ENCODE measurements around the gene KIAA1328.
"Not testable (repeated sequence)": the region's sequence is repeated elsewhere in the genome, so short reads cannot be mapped to it uniquely, and the experiment has no call there.

The KIAA1328 gene

DNA sequence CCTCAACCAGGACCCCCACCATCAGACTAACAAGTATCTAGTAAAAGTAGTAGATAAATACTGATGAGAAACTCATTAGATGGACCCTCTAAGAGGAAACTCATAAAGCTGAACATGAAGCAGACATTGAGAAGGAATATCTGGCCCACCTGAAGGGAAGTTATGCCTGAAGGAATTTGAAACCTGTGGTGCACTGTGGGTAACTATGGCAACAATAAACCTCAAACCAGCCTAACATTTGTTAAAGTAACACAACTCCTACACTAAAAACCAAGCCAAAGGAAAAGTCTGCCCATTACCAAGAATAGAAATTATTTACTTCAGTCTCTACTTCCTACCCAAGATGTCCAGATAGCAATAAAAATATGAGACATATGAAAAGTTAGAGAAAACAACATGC is 43.4 kb downstream of the KIAA1328 start:
- DNase-seq (ENCODE audit: low read depth): no peak
- no peak overlapping the region for H3K4me3 ChIP-seq (ENCODE audit: low read length)
- TF ChIP-seq, protein P1, sequence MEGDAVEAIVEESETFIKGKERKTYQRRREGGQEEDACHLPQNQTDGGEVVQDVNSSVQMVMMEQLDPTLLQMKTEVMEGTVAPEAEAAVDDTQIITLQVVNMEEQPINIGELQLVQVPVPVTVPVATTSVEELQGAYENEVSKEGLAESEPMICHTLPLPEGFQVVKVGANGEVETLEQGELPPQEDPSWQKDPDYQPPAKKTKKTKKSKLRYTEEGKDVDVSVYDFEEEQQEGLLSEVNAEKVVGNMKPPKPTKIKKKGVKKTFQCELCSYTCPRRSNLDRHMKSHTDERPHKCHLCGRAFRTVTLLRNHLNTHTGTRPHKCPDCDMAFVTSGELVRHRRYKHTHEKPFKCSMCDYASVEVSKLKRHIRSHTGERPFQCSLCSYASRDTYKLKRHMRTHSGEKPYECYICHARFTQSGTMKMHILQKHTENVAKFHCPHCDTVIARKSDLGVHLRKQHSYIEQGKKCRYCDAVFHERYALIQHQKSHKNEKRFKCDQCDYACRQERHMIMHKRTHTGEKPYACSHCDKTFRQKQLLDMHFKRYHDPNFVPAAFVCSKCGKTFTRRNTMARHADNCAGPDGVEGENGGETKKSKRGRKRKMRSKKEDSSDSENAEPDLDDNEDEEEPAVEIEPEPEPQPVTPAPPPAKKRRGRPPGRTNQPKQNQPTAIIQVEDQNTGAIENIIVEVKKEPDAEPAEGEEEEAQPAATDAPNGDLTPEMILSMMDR (conservative IDR thresholded peaks at IDR 0.05; ENCODE audit: low read length): no peak

DNA sequence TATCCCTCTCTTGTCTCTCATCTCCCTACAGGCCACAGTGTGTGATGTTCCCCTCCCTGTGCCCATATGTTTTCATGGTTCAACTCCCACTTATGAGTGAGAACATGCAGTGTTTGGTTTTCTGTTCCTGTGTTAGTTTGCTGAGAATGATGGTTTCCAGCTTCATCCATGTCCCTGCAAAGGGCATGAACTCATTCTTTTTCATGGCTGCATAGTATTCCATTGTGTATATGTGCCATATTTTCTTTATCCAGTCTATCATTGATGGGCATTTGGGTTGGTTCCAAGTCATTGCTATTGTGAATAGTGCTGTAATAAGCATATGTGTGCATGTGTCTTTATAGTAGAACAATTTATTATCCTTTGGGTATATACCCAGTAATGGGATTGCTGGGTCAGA is 44.9 kb downstream of the KIAA1328 start:
- not testable (repeated sequence) for H3K4me3 ChIP-seq (ENCODE audit: low read length); DNase-seq (ENCODE audit: low read depth)

DNA sequence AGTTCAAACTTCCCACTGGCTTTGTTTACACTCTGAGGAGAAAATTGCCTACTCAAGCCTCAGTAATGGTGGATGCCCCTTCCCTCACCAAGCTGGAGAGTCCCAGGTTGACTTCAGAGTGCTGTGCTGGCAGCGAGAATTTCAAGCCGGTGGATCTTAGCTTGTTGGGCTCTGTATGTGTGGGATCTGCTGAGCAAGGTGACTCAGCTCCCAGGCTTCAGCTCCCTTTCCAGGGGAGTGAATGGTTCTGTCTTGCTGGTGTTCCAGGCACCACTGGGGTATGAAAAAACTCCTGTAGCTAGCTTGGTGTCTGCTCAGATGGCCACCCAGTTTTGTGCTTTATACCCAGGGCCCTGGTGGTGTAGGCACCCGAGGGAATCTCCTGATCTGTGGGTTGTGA is 50.9 kb downstream of the KIAA1328 start:
- not testable (repeated sequence) for H3K4me3 ChIP-seq (ENCODE audit: low read length); DNase-seq (ENCODE audit: low read depth)

DNA sequence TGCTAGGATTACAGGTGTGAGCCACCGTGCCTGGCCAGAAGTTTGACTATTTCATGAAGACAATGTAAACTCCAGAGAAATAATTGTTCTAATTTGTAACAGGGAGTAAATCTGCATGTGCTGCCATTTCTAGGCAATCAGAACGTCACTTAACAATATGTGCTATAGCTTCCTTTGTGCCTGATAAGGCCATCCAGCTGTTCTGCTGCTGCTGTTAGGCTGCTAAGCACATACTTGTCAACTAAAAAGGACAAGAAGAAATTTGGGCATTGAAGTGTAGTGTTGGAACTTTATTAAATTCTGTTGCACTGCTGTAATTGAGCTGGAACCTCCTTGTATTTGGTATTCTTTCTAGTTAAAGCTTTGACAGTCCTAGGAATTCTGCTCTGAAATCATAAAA is 57.1 kb downstream of the KIAA1328 start:
- no peak for DNase-seq (ENCODE audit: low read depth)
- TF ChIP-seq, protein P1 (conservative IDR thresholded peaks at IDR 0.05; ENCODE audit: low read length): no peak
- no peak overlapping the region for H3K4me3 ChIP-seq (ENCODE audit: low read length)

DNA sequence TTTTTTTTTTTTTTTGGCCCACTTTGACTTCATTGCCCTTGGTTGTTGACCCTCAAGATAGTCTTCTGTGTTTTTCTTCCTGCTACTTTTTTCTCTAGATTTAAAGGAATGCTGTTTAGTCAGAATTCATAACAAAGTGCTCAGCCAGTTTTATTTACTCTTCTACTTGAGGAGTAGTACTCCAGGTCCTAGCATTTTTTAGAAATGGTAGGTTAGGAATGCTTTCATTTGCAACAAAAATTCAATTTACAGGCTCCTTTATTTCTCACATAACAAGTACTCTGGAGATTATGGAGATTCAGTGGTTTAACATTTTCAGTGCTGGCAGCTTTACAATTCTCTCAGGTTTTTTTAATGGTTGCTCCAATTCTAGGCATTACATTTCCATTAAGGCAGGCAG is 58.2 kb downstream of the KIAA1328 start:
- DNase-seq (ENCODE audit: low read depth): no peak
- TF ChIP-seq, protein P1 (conservative IDR thresholded peaks at IDR 0.05; ENCODE audit: low read length): no peak
- H3K4me3 ChIP-seq (ENCODE audit: low read length): no peak overlapping the region

DNA sequence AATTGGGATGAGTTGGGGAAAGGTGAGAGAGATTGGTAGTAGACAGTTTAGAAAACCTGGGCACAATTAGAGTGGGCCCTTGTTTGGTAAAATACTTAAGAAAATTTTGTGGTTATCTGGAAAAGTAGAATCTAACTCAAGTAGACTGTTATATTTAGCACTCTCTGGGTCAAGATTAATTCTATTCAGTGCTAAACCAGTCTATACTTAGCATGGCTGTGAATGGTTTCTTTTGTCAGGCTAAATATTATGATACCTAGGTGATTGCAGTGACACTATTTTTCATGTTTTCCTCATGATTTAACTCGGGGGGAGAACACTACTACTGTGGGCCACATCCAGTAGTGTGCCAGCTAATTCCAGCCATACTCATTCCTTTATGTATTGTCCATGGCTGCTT is 58.9 kb downstream of the KIAA1328 start:
- TF ChIP-seq, protein P1 (conservative IDR thresholded peaks at IDR 0.05; ENCODE audit: low read length): no peak
- no peak overlapping the region for H3K4me3 ChIP-seq (ENCODE audit: low read length)
- DNase-seq (ENCODE audit: low read depth): no peak

DNA sequence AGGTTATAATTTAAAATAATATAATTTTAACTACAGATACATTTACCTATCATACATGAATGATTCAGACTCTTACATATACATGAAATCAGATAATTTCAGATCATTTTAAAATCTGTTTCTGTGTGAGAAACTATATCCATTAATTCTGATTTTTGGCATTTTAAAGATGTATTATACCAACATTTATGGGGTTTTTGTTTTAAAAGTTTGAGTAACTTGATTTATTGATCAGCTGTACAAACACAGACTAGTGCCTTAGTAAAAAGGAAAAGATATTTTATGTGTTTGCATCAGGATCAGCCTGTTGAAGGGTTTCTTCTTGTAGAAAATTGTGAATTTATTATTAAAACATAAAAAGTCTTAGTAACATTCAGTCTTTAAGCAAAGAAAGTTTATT is 59.9 kb downstream of the KIAA1328 start:
- DNase-seq (ENCODE audit: low read depth): no peak
- H3K4me3 ChIP-seq (ENCODE audit: low read length): no peak overlapping the region
- TF ChIP-seq, protein P1 (conservative IDR thresholded peaks at IDR 0.05; ENCODE audit: low read length): no peak

DNA sequence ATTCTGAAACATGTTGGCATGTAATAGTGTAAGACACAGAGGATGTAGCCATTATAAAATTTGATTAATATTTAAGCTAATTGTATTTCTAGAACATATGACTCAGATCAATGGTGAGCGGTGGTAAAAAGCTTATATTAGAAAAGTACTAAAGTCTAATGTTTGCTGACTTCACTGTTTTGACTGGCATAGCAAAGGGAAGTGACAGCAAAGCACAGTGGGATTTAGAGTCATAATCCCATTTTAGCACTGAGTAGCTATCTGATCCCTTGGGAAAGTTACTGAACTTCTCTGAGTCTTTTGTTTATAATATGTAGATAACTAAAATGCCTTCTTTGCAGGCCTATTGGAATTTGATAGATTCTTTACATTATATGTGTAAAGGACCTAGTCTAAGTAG is 60.4 kb downstream of the KIAA1328 start:
- no peak overlapping the region for H3K4me3 ChIP-seq (ENCODE audit: low read length)
- no peak for DNase-seq (ENCODE audit: low read depth)
- TF ChIP-seq, protein P1 (conservative IDR thresholded peaks at IDR 0.05; ENCODE audit: low read length): no peak

Measured in AG10803 (cell line).